Sigmoid colon (tissue), 7 donors: ENCODE measurements around the gene CCSER1. TPM values are rescaled to one million over a fixed set of nuclear protein-coding genes. Genes with fewer than 3 reads are reported as not detected.

Source experiments
- DNase-seq: peaks from one replicate; pipeline ENCODE4 v3.0.0-alpha.2; 2019
- H3K27ac ChIP-seq, 4 donors: fragments of 200-600 bp; sonication (generic); one replicate each; pipeline ENCODE4 v1.5.1; 2016 to 2019; ENCODE audit warnings: mild to moderate bottlenecking in 1 of 4
- H3K27me3 ChIP-seq, 3 donors: fragments of 200-600 bp; sonication (generic); one replicate each; pipeline ENCODE4 v1.5.1; 2019; ENCODE audit warnings: mild to moderate bottlenecking in 1 of 3
- H3K36me3 ChIP-seq, 4 donors: fragments of 200-600 bp; sonication (generic); one replicate each; pipeline ENCODE4 v1.5.1; 2016 to 2019
- H3K4me1 ChIP-seq, 4 donors: fragments of 200-600 bp; sonication (generic); one replicate each; pipeline ENCODE4 v1.5.1; 2017 to 2019
- H3K4me3 ChIP-seq, 4 donors: fragments of 200-600 bp; sonication (generic); one replicate each; pipeline ENCODE4 v1.5.1; 2017 to 2019; ENCODE audit warnings: mild to moderate bottlenecking in 2 of 4, moderate library complexity in 1 of 4
- H3K9me3 ChIP-seq, 4 donors: fragments of 200-600 bp in 3 of 4; sonication (generic) in 3 of 4; one replicate each; pipeline versions ENCODE4 v1.5.1 to v1.6.1; 2013 to 2019
- CTCF ChIP-seq, 4 experiments: fragments of 450-650 bp in 3 of 4; fragments of 200-600 bp in 1 of 4; IDR thresholded peaks; one replicate each; pipeline ENCODE4 v1.5.1; 2016 to 2019; ENCODE audit warnings: antibody characterized with exemption in 4 of 4, mild to moderate bottlenecking in 3 of 4, moderate library complexity in 2 of 4
- EP300 ChIP-seq, 4 donors: sonication (generic); formaldehyde crosslinking; IDR thresholded peaks; one replicate each; pipeline ENCODE4 v1.6.1; 2017; ENCODE audit warnings: antibody characterized with exemption in 4 of 4
- POLR2A ChIP-seq, 2 donors: fragments of 450-650 bp; IDR thresholded peaks; one replicate each; pipeline ENCODE4 v1.6.1; 2016; ENCODE audit warnings: antibody characterized with exemption in 2 of 2, mild to moderate bottlenecking in 2 of 2, moderate library complexity in 2 of 2
- POLR2AphosphoS5 ChIP-seq, 4 donors: sonication (generic); formaldehyde crosslinking; IDR thresholded peaks; one replicate each; pipeline ENCODE4 v1.6.1; 2017; ENCODE audit warnings: antibody characterized with exemption in 4 of 4
- WGBS, 2 donors: extraction: QIAGEN DNeasy Blood & Tissue Kit; methylation state at CpG; one replicate each; pipeline ENCODE4 v1.1.7; 2013; 5-methylcytosine and 5-hydroxymethylcytosine counted together
- intact Hi-C: fragments of 100-400 bp; cut with DNase I; formaldehyde crosslinking; loops from one replicate; pipeline ENCODE4 v1.15.1; 2023
- polyA plus RNA-seq, 3 donors: library from polyadenylated mRNA; stranded (reverse); fragments of 200-250 nt; gene quantifications; one replicate each; pipeline ENCODE4 v1.2.3, GENCODE V29; 2013
- total RNA-seq, 4 donors: library from RNA; depleted of rRNA; stranded (reverse); fragments of >200 nt; gene quantifications; one replicate each; pipeline ENCODE4 v1.1.0, GENCODE V29; 2016
- donor health status: healthy with polysubstance abuse.
- donor health status: Bipolar disorder and iron deficiency.
- donor health status: healthy.

Gene CCSER1
- total and polyA plus RNA-seq, 7 donors, result 1.6 to 7.2 (median 4.2) TPM

GRCh38 chr4:90162566-90162965, 35.4 kb downstream of the CCSER1 start:
- Histone ChIP-seq H3K27ac (no peak overlapping the region), H3K9me3 (no peaks in the 10 kb centered on the region), H3K36me3 (no peaks in the 10 kb centered on the region), H3K4me3 (no peak overlapping the region), H3K4me1 (no peaks in the 10 kb centered on the region), H3K27me3 (no peaks in the 10 kb centered on the region)
- 93 to 94% methylated on average over 1 of the region's 1 CpG for WGBS, 2 donors
- no peak for TF ChIP-seq POLR2A (IDR thresholded peaks at IDR 0.05)
- no peak for TF ChIP-seq CTCF (IDR thresholded peaks at IDR 0.05)
- no peak for TF ChIP-seq POLR2AphosphoS5 (IDR thresholded peaks at IDR 0.05)
- no peak for TF ChIP-seq EP300 (IDR thresholded peaks at IDR 0.05)
- no peak for DNase-seq
- intact Hi-C loops, result no loop called here

- WGBS, 2 donors, result 76 to 89% methylated on average over 1 of the region's 1 CpG
- Histone ChIP-seq H3K4me3 (no peak overlapping the region), H3K36me3 (no peaks in the 10 kb centered on the region), H3K9me3 (no peaks in the 10 kb centered on the region), H3K4me1 (no peaks in the 10 kb centered on the region), H3K27me3 (no peaks in the 10 kb centered on the region), H3K27ac (no peak overlapping the region)
- TF ChIP-seq POLR2A (IDR thresholded peaks at IDR 0.05) (no peak), EP300 (IDR thresholded peaks at IDR 0.05) (no peak), CTCF (IDR thresholded peaks at IDR 0.05) (no peak), POLR2AphosphoS5 (IDR thresholded peaks at IDR 0.05) (no peak)
- intact Hi-C loops, result no loop called here
- no peak for DNase-seq
Measured at GRCh38 chr4:90163872-90164271, 36.7 kb downstream of the CCSER1 start.

DNA sequence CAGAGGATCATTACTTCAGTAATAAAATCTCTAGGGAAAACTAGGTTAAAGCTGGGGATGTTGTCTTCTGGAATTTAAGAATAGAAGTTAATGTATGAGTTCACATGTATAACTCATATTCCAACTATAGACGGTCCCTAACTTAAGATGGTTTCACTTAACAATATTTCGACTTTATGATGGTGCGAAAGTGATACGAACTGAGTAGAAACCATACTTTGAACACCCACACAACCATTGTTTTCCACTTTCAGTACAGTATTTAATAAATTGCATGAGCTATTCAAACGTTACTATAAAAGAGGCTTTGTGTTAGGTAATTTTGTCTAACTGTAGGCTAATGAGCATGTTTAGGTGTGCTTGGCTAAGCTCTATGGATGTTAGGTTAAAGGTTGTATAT, 38.7 kb downstream of the CCSER1 start:
- intact Hi-C loops, result no loop called here
- DNase-seq, result no peak
- Histone ChIP-seq H3K27me3 (no peaks in the 10 kb centered on the region), H3K4me1 (no peaks in the 10 kb centered on the region), H3K4me3 (no peak overlapping the region), H3K36me3 (no peaks in the 10 kb centered on the region), H3K27ac (no peak overlapping the region), H3K9me3 (no peaks in the 10 kb centered on the region)
- 79 to 89% methylated on average over 5 of the region's 5 CpGs for WGBS, 2 donors
- no peak for TF ChIP-seq EP300 (IDR thresholded peaks at IDR 0.05)
- TF ChIP-seq CTCF (IDR thresholded peaks at IDR 0.05), result no peak
- no peak for TF ChIP-seq POLR2AphosphoS5 (IDR thresholded peaks at IDR 0.05)
- TF ChIP-seq POLR2A (IDR thresholded peaks at IDR 0.05), result no peak

GRCh38 chr4:90171491-90171890, 44.3 kb downstream of the CCSER1 start:
- Histone ChIP-seq H3K4me1 (no peaks in the 10 kb centered on the region), H3K27me3 (no peaks in the 10 kb centered on the region), H3K4me3 (no peak overlapping the region), H3K27ac (no peak overlapping the region), H3K9me3 (no peaks in the 10 kb centered on the region), H3K36me3 (no peaks in the 10 kb centered on the region)
- WGBS, 2 donors, result 36 to 63% methylated on average over 2 of the region's 2 CpGs
- intact Hi-C loops, result no loop called here
- no peak for DNase-seq
- TF ChIP-seq POLR2AphosphoS5 (IDR thresholded peaks at IDR 0.05), result no peak
- TF ChIP-seq CTCF (IDR thresholded peaks at IDR 0.05), result no peak
- no peak for TF ChIP-seq EP300 (IDR thresholded peaks at IDR 0.05)
- TF ChIP-seq POLR2A (IDR thresholded peaks at IDR 0.05), result no peak

GRCh38 chr4:90174621-90175023, 47.4 kb downstream of the CCSER1 start:
- no peak for DNase-seq
- TF ChIP-seq EP300 (IDR thresholded peaks at IDR 0.05) (no peak), CTCF (IDR thresholded peaks at IDR 0.05) (no peak), POLR2A (IDR thresholded peaks at IDR 0.05) (no peak), POLR2AphosphoS5 (IDR thresholded peaks at IDR 0.05) (no peak)
- intact Hi-C loops, result no loop called here
- WGBS, 2 donors, result 56 to 74% methylated on average over 3 of the region's 3 CpGs
- Histone ChIP-seq H3K4me1 (no peaks in the 10 kb centered on the region), H3K36me3 (no peaks in the 10 kb centered on the region), H3K9me3 (no peaks in the 10 kb centered on the region), H3K27me3 (no peaks in the 10 kb centered on the region), H3K27ac (no peak overlapping the region), H3K4me3 (no peak overlapping the region)
